ENCODE measurements around the gene NBAS. TPM values are rescaled to one million over a fixed set of nuclear protein-coding genes. Genes with fewer than 3 reads are reported as not detected.

Gene NBAS
- total and polyA plus RNA-seq, 9 of the 15 experiments (the other 6 are each of a cell fraction or from before 2014, with no cell fraction given) = 15.3 to 94.4 (median 69.9) TPM

DNA sequence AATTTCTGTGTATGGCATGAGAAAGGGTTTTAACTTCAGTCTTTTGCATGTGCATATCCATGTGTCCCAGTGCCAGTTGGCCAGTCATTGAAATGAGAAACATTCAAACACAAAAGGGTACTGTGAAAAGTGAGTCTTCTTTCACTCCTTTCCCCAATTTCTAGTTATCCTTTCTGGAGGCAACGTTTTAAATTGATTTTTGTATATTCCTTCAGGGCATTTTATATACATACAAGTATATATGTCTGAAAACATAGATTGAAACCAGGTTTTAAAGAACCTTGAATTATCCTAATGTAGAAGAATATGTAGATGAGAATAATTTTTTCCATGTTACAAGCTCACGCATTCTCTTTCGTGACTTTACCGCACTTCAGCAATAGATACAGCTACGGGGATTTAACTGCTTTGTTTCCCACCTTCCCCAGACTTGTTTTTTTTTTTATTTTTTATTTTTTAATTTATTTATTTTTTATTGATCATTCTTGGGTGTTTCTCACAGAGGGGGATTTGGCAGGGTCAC is 49.4 kb upstream of the NBAS start (continued):
- TF ChIP-seq SMAD3 (CRISPR knock-in tag; conservative IDR thresholded peaks at IDR 0.05) = no peak

DNA sequence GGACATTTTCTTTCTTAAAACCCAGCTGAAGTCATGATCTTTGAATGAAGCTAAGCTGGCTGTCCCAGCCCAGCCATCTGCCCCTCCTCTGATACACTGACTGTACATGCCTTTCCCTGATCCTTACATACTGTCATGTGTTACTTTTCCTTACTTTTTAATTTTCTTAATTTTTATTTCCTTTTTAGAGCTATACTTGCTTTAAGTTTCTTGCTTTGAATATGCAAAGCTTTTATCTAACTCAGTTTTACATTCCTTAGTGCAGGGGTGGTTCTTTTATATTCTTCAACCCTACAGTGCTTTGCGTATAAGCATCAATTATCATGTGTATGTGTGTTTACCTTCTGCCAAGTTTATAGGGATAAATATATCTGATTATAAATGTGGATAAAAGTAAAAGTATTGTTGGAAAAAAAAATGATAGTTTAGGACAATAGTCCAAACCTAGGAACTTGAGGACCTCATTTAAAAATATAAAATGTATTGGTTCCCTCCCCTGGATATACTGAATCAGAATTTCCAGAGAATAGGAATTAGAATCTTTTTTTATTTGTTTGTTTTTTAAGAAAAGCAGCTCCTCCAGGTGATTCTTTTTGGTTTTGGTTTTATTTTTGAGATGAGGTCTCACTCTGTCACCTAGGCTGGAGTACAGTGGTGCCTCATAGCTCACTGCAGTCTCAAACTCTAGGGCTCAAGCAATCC is 48.4 kb upstream of the NBAS start:
- Histone ChIP-seq H4K20me1 (replicated peaks; ENCODE audit: control insufficient read depth, insufficient read depth, low read length) (no peaks in the 10 kb centered on the region), H3K9me3 (replicated peaks; ENCODE audit: control insufficient read depth, insufficient read depth, low read depth, low read length) (no peaks in the 10 kb centered on the region), H3K79me2 (ENCODE audit: control insufficient read depth, insufficient read depth, low read length) (no peaks in the 10 kb centered on the region; the same call in 2 of the 3 replicates), H3K9me1 (ENCODE audit: control insufficient read depth, insufficient read depth, low read length) (no peaks in the 10 kb centered on the region), H3K4me1 (replicated peaks in 1 of 2; ENCODE audit: control insufficient read depth in 2 of 2, insufficient read depth in 2 of 2, low read length in 2 of 2) (no peaks in the 10 kb centered on the region), H3K9ac (ENCODE audit: insufficient read depth in 1 of 2, low read depth in 2 of 2, low read length in 2 of 2) (no peak overlapping the region), H3K4me2 (ENCODE audit: insufficient read depth, low read length) (no peak overlapping the region), H3K4me3 (no peak overlapping the region), H2AFZ (ENCODE audit: low read depth, low read length) (no peak overlapping the region), H3K36me3 (ENCODE audit: control insufficient read depth, insufficient read depth, low read length) (peaks cover 76% of the 10 kb centered on the region), H3K27me3 (ENCODE audit: control insufficient read depth in 2 of 2, insufficient read depth in 2 of 2, low read length in 2 of 2) (no peaks in the 10 kb centered on the region), H3K27ac (ENCODE audit: extremely low read depth, low read depth, low read length) (no peak overlapping the region)
- BruUV-seq (replicated peaks) = TSS peak; percentile 4
- 100% methylated on average over 1 of the region's 1 CpG for WGBS (ENCODE audit: insufficient coverage, low coverage, missing lambda C conversion rate)
- ATAC-seq (no peak; the same call in 2 of the 3 replicates), DNase-seq (ENCODE audit: extremely low read depth in 1 of 4, low spot score in 3 of 4) (no peak), FAIRE-seq (no peak)
- CTCF ChIA-PET (ENCODE audit: low intra/inter-chr PET ratio) = no interaction called here
- intact Hi-C loops (cut with micrococcal nuclease) = no loop called here
- POLR2A ChIA-PET = no interaction called here
- in situ Hi-C loops (cut with MboI) = no loop called here
- no peak for TF ChIP-seq RCOR1 (IDR thresholded peaks at IDR 0.05; ENCODE audit: borderline replicate concordance in 1 of 2, low read depth in 2 of 2, low read length in 2 of 2)
- TF ChIP-seq ARHGAP35 (IDR thresholded peaks at IDR 0.05; ENCODE audit: partially characterized antibody) = no peak
- TF ChIP-seq, protein P1, sequence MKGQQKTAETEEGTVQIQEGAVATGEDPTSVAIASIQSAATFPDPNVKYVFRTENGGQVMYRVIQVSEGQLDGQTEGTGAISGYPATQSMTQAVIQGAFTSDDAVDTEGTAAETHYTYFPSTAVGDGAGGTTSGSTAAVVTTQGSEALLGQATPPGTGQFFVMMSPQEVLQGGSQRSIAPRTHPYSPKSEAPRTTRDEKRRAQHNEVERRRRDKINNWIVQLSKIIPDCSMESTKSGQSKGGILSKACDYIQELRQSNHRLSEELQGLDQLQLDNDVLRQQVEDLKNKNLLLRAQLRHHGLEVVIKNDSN (CRISPR knock-in tag; IDR thresholded peaks at IDR 0.05) = no peak
- no peak for TF ChIP-seq TAL1 (IDR thresholded peaks at IDR 0.05)
- TF ChIP-seq TFAM (CRISPR knock-in tag; conservative IDR thresholded peaks at IDR 0.05) = no peak
- no peak for TF ChIP-seq ZFX (CRISPR knock-in tag; IDR thresholded peaks at IDR 0.05)
- TF ChIP-seq ZC3H4 (CRISPR knock-in tag; IDR thresholded peaks at IDR 0.05; ENCODE audit: borderline replicate concordance) = no peak
- TF ChIP-seq, protein P2, sequence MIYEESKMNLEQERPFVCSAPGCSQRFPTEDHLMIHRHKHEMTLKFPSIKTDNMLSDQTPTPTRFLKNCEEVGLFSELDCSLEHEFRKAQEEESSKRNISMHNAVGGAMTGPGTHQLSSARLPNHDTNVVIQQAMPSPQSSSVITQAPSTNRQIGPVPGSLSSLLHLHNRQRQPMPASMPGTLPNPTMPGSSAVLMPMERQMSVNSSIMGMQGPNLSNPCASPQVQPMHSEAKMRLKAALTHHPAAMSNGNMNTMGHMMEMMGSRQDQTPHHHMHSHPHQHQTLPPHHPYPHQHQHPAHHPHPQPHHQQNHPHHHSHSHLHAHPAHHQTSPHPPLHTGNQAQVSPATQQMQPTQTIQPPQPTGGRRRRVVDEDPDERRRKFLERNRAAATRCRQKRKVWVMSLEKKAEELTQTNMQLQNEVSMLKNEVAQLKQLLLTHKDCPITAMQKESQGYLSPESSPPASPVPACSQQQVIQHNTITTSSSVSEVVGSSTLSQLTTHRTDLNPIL (CRISPR knock-in tag; IDR thresholded peaks at IDR 0.05) = no peak
- no peak for TF ChIP-seq NFXL1 (CRISPR knock-in tag; IDR thresholded peaks at IDR 0.05)
- TF ChIP-seq, protein P3, sequence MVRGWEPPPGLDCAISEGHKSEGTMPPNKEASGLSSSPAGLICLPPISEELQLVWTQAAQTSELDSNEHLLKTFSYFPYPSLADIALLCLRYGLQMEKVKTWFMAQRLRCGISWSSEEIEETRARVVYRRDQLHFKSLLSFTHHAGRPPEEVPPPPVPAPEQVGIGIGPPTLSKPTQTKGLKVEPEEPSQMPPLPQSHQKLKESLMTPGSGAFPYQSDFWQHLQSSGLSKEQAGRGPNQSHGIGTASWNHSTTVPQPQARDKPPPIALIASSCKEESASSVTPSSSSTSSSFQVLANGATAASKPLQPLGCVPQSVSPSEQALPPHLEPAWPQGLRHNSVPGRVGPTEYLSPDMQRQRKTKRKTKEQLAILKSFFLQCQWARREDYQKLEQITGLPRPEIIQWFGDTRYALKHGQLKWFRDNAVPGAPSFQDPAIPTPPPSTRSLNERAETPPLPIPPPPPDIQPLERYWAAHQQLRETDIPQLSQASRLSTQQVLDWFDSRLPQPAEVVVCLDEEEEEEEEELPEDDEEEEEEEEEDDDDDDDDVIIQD (CRISPR knock-in tag; IDR thresholded peaks at IDR 0.05) = no peak
- TF ChIP-seq ZNF174 (CRISPR knock-in tag; IDR thresholded peaks at IDR 0.05) = no peak
- no peak for TF ChIP-seq MTA3 (IDR thresholded peaks at IDR 0.05; ENCODE audit: borderline replicate concordance)

Data from K562 (cell line).